Smooth muscle cell of the brain vasculature (primary cell): ENCODE data around the gene NOL3.

Experiments used
- DNase-seq: peaks from one replicate; pipeline ENCODE4 v3.0.0-alpha.2; 2012; ENCODE audit warnings: low read depth, low spot score

Gene NOL3

GRCh38 chr16:67169642-67170167 is 633 bp upstream of the NOL3 start:
- DNase-seq: no peak

- no peak for DNase-seq
Measured at GRCh38 chr16:67170949-67171649, 761 bp downstream of the NOL3 start.

- DNase-seq: no peak
Measured at GRCh38 chr16:67173323-67173722, 3.0 kb downstream of the NOL3 start.

GRCh38 chr16:67173808-67174705 is 3.7 kb downstream of the NOL3 start:
- DNase-seq: no peak

GRCh38 chr16:67174706-67175231 is 4.4 kb downstream of the NOL3 start:
- DNase-seq: no peak

GRCh38 chr16:67176662-67177061 is 6.3 kb downstream of the NOL3 start:
- DNase-seq: no peak

- no peak for DNase-seq
Measured at GRCh38 chr16:67177743-67178699, 7.7 kb downstream of the NOL3 start.

- DNase-seq: no peak
Measured at GRCh38 chr16:67179421-67180080, 9.2 kb downstream of the NOL3 start.

- DNase-seq: no peak
Measured at GRCh38 chr16:67180166-67180565, 9.8 kb downstream of the NOL3 start.

- peak; percentile 28 for DNase-seq
Measured at GRCh38 chr16:67181346-67181745, 11.0 kb downstream of the NOL3 start.

GRCh38 chr16:67182288-67182687 is 11.9 kb downstream of the NOL3 start:
- DNase-seq: no peak

- DNase-seq: no peak
Measured at GRCh38 chr16:67183284-67183626, 12.9 kb downstream of the NOL3 start.

- DNase-seq: peak; percentile 91
Measured at GRCh38 chr16:67183627-67184452, 13.5 kb downstream of the NOL3 start, which contains the start of gene MATCAP1. Gene MATCAP1 (minus strand): TSS chr16:67183963. CDS start chr16:67180610, 3,353 bp downstream.

GRCh38 chr16:67184453-67184994 is 14.2 kb downstream of the NOL3 start:
- DNase-seq: no peak

- peak; percentile 78 for DNase-seq
Measured at GRCh38 chr16:67184995-67185650, 14.8 kb downstream of the NOL3 start.

- DNase-seq: no peak
Measured at GRCh38 chr16:67185651-67186134, 15.4 kb downstream of the NOL3 start.

- no peak for DNase-seq
Measured at GRCh38 chr16:67186550-67186950, 16.2 kb downstream of the NOL3 start.

GRCh38 chr16:67187175-67187890 is 17.0 kb downstream of the NOL3 start:
- no peak for DNase-seq
